Measurements from ENCODE around the gene DDB1. TPM values are rescaled to one million over a fixed set of nuclear protein-coding genes. Genes with fewer than 3 reads are reported as not detected.
A peak's percentile ranks its signal among the peaks of the same experiment; 100 is the strongest.

The DDB1 gene
- total RNA-seq, 1 experiment from 2014 or later, result 218 TPM

DNA sequence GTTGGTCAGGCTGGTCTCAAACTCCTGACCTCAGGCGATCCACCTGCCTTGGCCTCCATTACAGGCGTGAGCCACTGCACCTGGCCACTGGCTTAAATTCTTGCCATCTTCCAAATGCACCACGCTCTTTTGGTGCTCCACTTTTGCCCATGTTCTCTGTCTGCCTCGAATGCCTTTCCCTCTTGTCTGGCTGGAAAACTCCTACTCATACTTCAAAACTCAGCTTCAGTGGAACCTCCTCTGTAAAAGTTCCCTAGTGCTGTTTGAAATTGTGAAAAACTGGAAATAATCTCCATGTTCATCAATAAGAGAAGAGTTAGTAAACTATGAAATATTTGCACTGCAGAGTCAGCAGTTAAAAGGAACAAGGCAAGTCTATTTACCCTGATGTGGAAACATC, 49.3 kb downstream of the DDB1 start:
- in situ Hi-C loops (cut with HindIII; ENCODE audit: low pct_unique_long_range_greater_than_20kb, low sequenced_read_pairs), result no loop called here
- DNase-seq (ENCODE audit: low read depth, low spot score), result no peak

DNA sequence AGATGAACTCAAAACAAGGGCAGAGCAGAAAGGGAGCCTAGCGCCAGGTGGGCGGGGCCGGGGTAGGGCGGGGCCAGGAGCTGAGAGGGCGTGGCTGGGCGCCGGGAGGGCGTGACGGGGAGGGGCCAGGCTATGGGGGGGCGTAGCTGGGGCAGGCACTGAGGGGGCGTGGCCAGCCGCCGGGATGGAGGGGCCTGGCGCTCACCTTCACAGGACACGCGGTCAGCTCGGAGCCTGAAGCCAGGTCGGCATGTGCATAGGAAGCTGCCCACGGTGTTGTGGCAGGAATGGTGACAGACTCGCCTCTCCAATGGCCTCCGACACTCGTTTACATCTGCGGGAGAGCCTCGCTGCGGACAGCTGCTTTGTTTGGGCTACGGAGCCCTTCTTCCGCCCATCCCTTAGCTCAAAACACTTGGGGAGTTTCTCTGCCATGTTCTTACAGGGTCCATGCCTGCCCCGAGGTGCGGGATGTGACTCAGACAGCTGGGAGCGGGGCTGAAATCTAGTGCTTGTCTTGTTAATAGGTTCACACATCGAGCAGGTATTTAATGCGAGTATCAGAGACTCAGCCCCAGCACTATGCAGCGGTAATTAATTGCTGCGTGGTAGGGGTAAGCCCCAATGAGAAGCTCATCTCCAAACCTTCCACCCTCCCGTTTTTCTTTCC, 51.2 kb downstream of the DDB1 start:
- DNase-seq (ENCODE audit: low read depth, low spot score), result peak; percentile 35
- in situ Hi-C loops (cut with HindIII; ENCODE audit: low pct_unique_long_range_greater_than_20kb, low sequenced_read_pairs), result no loop called here

DNA sequence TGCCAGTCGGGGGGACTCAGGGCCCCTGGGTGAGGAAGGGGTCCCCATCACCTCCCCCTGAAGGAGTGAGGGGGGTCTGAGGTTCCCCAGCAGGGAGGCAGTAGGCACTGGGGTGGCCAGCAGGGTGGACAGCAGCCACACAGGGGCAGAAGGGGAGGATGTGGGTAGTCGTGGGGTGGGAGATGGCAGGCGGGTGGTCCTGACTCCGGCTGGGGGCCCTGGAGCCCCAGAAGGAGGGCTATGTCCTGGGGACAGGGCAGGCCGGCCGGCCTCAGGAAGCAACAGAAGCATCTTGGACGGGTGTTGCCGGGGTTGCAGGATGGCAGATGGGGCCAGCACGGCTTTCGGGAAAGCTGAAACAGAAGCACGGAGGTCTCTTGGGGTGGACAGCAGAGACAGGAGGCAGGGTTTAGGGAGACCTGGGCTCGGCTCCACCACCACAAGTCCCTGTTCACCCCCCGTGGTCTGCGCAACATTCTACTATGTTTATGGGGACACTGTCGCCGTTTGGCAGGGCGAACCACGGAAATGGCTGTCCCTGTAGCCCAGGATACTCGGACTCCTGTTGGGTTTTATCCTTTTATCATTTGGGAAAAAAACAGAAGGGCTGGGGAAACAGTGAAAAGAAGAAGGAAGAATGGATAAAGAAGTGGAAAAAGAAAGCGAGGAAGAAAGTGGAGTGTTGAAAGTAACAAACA, 51.9 kb downstream of the DDB1 start:
- no peak for DNase-seq (ENCODE audit: low read depth, low spot score)
- in situ Hi-C loops (cut with HindIII; ENCODE audit: low pct_unique_long_range_greater_than_20kb, low sequenced_read_pairs), result no loop called here

DNA sequence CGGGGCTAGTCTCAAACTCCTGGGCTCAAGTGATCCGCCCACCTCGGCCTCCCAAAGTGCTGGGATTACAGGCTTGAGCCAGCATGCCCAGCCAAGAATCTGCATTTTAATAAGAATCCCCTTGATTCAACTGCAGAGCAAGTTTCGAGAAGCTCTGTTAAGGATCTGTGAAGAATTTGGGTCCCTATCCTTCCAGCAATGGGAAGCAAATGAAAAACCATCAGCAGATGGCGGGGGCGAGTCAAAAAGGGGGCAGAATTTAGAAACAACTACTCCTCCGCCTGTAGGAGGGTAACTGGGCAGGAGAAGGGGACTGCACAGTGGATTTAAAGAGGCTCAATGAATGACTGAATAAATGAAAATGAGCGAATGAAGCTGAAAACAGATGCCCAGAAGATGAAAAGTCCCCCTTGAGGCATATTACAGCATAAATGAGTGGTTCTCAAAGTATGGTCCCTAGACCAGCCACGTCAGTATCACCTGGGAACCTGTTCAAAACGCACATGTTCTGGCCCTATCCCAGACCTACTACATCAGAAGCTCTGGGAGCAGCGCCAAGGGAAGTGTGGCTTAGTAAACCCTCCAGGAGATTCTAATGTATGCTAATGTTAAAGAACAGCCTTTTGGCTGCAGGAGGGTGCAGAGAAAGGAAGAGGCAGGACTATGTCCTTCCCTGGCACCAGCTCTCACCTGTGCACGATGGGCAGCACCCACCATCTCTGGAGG, 52.8 kb downstream of the DDB1 start:
- in situ Hi-C loops (cut with HindIII; ENCODE audit: low pct_unique_long_range_greater_than_20kb, low sequenced_read_pairs), result no loop called here
- DNase-seq (ENCODE audit: low read depth, low spot score), result no peak

DNA sequence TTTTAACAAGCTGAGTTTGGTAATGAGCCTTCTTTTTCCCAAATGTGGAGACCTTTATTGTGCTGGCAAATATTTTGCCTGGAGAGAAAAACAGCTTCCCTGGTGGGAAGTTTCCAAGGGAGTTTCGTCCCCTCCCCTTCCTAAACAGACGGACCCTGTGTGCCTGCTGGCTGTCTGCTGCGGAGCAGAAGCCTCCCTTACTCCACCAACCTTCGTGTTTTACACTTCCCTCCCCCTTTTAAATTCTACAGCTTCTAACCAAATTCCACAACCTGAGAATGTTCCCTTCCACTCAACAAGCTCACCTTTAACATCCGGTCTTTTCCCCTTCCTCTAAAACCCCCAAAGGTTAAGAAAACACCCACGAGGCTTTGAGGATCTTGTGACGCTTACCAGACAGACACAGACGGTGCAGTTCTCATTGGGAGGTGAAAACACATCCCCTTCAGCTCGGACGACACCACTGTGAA, 54.9 kb downstream of the DDB1 start:
- in situ Hi-C loops (cut with HindIII; ENCODE audit: low pct_unique_long_range_greater_than_20kb, low sequenced_read_pairs), result no loop called here
- peak; percentile 66 for DNase-seq (ENCODE audit: low read depth, low spot score)

DNA sequence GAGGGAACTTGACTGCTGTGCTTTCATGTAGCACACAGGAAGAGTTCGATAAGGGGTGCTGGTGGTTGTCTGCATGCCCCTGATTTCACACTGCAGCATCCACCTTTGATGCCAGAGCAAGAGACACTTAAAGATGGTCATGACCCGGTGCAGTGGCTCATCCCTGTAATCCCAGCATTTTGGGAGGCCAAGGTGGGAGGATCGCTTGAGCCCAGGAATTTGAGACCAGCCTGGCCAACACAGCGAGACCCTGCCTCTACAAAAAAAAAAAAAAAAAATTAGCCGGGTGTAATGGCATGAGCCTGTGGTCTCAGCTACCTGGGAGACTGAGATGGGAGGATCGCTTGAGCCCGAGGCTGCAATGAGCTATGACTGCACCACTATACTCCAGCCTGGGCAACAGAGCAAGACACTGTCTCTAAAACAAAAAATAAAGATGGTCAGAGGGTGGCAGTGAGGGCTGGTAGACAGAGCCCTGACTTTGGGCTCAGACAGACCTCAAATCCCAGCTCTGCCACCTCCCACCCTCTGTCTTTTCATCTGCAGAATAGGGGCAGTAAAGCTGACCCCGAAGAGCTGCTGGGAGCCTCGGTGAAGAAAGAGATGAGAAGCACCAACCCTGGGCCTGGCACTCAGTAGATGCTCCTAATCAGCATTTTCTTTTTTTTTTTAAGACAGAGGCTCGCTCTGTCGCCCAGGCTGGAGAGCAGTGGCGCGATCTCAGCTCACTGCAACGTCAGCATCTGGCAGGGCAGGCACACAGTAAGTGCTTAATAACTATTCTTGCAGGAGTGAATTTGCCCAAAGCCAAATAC, 55.5 kb downstream of the DDB1 start:
- DNase-seq (ENCODE audit: low read depth, low spot score), result no peak
- in situ Hi-C loops (cut with HindIII; ENCODE audit: low pct_unique_long_range_greater_than_20kb, low sequenced_read_pairs), result no loop called here

DNA sequence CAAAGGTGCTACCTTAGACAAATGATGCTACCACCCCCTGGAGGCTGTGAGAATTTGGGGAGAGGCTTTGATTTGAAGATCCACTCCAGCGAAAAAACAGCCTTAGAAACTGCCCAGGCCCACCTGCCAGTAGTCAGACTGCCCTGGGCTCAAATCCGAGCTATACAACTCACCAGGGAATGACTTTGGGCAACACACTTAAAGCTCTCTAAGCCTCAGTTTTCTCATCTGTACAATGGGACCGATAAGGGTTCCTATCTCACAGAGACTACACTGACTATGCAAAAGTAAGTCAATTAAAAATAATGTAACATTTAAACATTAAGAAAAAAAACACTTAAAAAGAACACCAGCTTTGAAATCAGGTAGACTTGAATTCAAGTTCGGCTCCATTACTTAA, 57.7 kb downstream of the DDB1 start:
- in situ Hi-C loops (cut with HindIII; ENCODE audit: low pct_unique_long_range_greater_than_20kb, low sequenced_read_pairs), result no loop called here
- no peak for DNase-seq (ENCODE audit: low read depth, low spot score)

DNA sequence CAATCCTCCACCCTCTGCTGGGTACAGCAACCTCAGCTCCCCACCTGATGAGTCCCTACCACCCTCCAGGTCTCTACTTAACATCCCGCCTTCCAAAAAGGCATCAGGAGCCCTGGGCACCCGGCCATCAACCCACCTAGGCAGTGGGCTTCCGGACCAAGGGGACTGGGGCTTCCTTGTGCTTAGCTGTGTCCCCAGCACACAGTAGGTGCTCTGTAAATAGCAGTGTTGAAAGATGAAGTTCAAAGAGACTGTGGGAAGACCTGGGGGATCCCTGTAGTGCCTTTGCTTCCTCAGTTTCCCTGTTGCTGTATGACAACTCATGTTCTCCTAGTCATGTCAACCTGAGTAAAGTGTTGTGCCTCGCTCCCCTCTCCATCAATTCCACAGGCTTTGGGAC, 58.8 kb downstream of the DDB1 start:
- in situ Hi-C loops (cut with HindIII; ENCODE audit: low pct_unique_long_range_greater_than_20kb, low sequenced_read_pairs), result no loop called here
- no peak for DNase-seq (ENCODE audit: low read depth, low spot score)

DNA sequence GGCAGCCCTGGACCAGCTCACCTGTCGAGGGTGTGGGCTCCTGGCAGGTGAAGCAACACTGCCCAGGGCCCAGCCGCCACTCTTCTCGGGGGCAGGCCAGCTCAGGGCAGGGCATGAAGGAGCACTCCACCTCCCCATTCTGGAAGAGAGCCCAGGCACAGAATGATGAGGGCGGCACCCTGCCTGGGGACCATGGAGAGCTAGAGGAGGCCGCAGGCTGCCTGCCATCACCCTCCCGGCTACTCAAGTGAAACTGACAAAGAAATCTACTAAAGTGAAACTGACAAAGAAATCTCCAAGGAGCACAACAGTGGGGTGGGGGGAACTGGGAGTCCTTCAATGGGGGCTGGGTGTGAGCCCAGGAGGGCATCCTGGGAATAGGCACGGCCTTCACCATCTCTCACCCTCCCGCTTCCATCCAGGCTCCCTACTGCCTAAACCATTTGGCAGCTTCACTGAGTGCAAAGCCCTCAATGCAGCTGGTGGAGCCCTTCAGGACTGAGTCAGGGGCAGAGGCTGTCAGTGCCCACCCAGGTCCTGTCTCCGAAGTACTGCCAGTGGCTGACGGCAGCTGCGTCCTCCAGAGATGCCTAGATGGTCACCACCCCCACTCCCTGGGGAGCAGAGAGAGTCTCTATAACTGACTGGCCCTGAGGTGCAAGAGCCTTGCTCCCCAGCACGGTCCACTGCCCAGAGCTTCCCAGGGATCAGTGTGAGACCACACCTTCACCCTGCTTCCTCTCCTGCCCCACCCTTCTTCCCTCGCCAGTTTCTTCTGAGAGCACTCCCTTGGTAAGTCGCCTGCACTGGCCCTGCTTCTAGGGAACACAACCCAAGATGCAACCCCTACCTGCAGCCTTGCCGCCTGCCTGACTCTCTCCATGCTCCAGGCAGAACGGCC, 59.5 kb downstream of the DDB1 start:
- in situ Hi-C loops (cut with HindIII; ENCODE audit: low pct_unique_long_range_greater_than_20kb, low sequenced_read_pairs), result no loop called here
- no peak for DNase-seq (ENCODE audit: low read depth, low spot score)

DNA sequence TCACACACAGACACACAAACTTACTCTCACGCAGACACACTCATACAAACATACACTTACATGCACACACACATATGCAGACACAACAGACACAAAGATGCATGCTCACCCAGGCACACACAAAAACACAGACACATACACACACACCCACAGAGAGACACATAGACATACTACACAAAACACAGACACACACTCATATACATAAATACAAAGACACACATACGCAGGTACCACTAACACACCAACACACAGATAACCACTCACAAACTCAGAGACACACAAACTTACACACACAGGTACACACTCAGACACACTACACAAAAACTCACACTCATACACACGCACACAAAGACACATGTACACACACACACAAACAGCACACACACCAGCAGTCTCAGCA, 60.2 kb downstream of the DDB1 start:
- in situ Hi-C loops (cut with HindIII; ENCODE audit: low pct_unique_long_range_greater_than_20kb, low sequenced_read_pairs), result no loop called here
- no peak for DNase-seq (ENCODE audit: low read depth, low spot score)

DNA sequence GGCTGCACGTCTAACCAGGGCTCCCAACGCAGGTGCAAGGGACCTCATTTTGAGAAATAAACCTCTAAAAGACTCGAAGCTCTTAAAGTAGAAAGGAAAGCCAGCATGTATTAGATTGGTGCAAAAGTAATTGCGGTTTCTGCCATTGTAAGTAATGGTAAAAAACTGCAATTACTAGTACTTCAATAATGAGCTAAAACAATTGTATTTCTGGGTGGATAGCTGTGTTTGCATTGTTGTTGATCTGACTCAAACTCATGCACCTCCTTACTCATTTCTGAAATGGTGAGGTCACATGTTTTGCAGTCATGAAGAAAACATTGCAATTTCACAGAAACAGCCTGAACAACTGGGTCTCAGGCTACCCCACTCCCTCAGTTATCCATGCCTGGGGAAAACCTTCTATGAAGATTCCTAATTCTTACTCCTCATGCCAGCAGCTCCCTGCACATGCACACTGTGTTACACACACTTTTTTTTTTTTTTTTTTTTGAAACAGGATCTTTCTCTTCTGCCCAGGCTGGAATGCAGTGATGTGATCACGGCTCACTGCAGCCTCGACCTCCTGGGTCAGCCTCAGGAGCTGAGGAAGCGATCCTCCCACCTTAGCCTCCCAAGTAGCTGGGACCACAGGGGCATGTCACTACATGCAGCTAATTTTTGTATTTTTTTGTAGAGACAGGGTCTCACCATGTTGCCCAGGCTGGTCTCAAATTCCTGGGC, 62.4 kb downstream of the DDB1 start:
- no peak for DNase-seq (ENCODE audit: low read depth, low spot score)
- in situ Hi-C loops (cut with HindIII; ENCODE audit: low pct_unique_long_range_greater_than_20kb, low sequenced_read_pairs), result no loop called here

DNA sequence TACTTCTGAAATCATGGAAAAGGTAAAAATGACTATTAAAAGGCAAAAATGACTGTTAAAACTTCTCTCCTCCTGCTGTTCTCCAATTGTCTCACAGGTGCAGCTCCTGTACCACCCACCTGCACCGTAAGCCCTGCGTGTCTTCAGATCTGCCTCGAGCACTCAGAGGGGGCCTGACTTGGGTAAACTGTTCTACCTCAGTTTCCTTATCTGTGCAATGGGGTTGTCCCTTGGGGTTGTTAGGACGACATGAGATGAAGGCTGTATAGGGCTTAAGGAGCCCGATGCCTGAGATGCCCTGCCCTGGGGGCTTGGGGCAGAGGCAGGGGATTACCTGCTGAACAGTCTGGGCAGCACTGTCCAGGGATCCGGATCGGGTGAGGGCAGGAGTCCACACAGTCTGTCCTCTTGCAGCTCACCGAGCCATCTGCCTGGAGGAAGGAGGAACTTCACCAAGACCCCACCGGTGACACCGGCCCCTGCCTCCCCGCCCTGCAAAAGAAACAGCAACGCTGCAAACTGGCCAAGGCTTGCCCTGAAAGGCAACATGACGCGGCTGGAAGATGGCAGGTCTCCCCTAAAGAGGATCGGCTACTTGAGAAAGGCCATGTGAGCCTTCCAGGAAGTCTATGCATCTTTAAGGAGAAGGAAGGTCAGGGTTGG, 64.2 kb downstream of the DDB1 start:
- in situ Hi-C loops (cut with HindIII; ENCODE audit: low pct_unique_long_range_greater_than_20kb, low sequenced_read_pairs), result no loop called here
- DNase-seq (ENCODE audit: low read depth, low spot score), result no peak

DNA sequence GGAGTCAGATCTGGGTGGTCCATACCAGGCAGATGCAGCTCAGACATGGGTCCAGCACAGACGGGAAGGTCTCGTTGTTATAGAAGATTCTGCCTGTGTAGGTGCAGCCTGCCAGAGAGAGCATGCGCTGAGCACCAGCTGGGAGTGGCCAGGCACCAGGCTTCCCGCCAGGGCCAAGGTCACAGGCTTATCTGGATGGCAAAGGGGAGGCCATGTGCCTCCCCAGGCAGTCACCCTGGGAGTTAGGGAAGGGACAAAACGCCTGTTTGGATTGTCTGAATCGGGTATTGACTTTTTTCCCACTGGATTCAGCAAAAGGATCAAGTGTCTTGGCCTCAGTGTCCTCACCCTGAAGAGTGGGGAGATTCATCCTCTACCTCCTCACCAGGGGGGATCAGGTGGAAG, 65.5 kb downstream of the DDB1 start:
- DNase-seq (ENCODE audit: low read depth, low spot score), result no peak
- in situ Hi-C loops (cut with HindIII; ENCODE audit: low pct_unique_long_range_greater_than_20kb, low sequenced_read_pairs), result no loop called here

DNA sequence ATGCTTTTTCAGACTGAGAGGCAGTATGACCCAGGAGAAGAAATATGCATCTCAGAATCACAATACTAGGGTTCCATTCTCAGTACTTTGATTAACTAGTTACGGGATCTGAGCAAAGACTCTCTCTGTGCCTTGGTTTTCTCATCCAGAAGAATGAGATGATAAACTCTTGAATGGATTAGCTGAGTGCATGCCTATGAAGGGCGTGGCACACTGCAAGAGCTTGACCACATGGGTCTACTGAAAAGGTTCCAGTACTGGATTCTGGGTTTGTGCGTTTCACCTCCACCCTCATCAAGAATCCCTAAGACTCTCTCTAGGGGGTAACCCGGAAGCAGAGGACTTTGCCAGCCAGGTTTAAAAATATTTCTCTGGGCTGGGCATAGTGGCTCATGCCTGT, 66.3 kb downstream of the DDB1 start:
- no peak for DNase-seq (ENCODE audit: low read depth, low spot score)
- in situ Hi-C loops (cut with HindIII; ENCODE audit: low pct_unique_long_range_greater_than_20kb, low sequenced_read_pairs), result no loop called here

DNA sequence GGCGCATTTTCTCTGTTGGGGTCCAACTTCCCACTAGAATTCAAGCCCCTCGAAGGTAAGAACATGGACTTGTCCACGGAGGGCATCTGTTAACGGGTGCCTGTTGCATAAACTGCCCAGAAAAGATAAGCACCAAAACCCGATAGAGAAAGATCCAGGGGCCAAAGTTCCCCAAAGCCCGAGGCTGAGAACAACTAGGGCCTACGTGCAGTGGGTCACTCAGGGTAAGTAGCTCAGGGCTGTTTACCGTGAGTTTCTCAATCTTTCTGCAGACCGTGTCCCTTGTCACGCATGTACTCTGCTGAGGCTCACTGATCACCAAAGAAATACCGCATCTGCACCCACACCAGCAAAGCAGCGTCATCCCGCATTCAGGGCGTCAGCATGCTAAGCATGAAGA, 67.5 kb downstream of the DDB1 start:
- in situ Hi-C loops (cut with HindIII; ENCODE audit: low pct_unique_long_range_greater_than_20kb, low sequenced_read_pairs), result no loop called here
- no peak for DNase-seq (ENCODE audit: low read depth, low spot score)

DNA sequence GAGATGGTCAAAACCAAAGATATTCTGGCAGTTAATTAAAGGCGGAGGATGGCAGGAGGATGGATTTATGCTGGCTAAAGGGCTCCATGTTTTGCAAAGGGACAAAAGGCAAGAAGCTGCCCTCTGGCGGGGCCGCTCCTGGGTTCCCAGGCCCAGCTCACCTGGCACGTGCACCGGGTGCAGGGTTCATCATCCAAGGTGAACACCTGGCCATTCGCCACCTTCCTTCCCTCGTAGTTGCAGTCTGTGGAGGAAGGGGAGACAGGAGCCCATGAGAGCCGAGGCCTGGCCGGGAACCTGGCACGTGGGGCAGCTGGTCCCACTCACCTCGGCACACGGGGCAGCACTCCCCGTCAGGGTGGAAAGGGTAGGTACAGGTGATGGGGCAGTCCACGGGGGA, 68.1 kb downstream of the DDB1 start:
- in situ Hi-C loops (cut with HindIII; ENCODE audit: low pct_unique_long_range_greater_than_20kb, low sequenced_read_pairs), result no loop called here

More for the DNA sequence above, 68.1 kb downstream of the DDB1 start:
- no peak for DNase-seq (ENCODE audit: low read depth, low spot score)
